Measurements from ENCODE around the gene PTPRK.

PTPRK gene

DNA sequence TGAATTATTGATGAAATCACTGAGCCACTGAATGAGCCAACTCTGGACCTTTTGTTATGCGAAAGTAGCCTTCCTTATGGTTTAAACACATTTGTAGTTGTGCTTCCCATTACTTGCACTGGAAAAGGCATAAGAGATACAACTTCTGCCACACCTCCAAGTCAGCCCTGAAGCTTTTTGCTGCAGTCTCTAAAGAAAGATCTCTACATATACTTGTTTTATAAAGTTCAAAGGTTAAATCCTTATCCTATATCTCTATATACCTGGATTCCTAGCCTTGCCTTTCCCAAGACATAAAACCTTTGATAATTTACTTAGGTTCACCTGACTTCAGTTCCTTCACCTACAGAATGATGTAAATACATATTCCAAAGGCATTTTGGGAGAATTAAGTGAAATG, 132.0 kb downstream of the PTPRK start:
- no peak for DNase-seq (ENCODE audit: low read depth)

DNA sequence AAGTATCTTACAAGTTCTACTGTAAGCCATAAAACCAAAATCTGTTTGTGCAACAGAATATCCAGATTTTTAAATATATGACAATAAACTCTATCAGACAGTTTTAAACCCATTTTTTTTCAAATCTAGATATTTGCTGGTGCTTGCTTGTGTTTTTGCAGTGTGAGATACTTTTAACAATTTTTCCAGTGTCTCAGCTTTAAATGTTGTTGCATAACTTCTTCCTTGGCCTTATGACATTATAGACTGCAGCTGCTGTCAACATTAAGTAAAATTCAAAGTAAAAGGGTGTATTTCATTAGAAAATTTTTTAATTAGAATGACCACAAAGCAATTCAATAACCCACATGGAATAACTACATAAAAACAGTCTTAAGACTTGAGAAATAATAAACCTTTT, 139.5 kb downstream of the PTPRK start:
- no peak for DNase-seq (ENCODE audit: low read depth)

DNA sequence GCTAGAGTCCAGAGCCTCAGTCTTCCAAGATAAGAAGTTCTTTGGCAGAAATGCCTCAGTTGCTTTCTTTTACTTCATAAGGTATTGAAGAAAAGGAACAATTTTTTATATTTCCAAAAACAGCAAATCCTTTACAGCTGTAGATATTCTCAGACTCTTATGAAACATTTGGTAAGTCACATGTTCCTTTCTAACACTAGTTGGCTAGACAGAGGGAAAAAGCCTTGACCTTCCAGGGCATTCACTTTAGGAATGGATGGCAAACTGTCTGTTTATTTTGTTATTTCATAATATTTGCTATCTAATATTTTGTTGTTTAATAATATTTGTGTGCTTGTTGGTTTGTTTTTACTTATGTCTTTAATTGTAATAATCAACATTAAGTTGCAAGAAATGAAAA, 140.8 kb downstream of the PTPRK start:
- DNase-seq (ENCODE audit: low read depth) = no peak

DNA sequence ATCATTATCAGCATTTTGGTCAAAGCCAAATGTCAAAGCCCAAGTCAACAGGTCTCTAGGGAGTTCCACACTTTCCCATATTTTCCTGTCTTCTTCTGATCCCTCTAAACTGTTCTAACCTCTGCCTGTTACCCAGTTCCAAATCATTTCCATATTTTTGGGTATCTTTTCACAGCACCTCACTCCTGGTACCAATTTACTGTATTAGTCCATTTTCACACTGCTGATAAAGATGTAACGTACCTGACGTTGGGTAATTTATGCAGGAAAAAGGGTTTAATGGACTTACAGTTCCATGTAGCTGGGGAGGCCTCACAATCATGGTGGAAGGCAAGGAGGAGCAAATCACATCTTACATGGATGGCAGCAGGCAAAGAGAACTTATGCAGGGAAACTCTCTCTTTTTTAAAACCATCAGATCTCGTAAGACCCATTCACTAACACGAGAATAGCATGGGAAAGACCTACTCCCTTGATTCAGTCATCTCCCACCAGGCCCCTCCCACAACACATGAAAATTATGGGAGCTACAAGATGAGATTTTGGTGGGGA, 143.4 kb downstream of the PTPRK start:
- no peak for DNase-seq (ENCODE audit: low read depth)

DNA sequence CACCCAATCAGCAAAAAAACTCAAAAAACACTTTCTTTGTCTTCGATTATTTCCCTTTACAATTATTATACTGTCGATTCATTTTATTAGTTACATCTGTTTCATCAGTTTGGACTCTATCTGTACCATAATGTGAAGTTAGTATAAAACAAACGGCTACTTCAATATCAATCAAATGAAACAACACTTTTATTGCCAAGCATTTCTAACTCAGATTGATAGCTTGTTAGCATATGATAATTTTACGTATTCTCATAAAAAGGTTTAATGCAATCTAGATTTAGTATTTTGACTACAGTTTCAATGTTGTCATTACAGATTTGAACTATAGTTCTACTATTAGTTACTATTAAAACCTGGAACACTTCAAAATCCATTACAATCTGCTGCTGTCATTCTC, 149.3 kb downstream of the PTPRK start:
- no peak for DNase-seq (ENCODE audit: low read depth)

DNA sequence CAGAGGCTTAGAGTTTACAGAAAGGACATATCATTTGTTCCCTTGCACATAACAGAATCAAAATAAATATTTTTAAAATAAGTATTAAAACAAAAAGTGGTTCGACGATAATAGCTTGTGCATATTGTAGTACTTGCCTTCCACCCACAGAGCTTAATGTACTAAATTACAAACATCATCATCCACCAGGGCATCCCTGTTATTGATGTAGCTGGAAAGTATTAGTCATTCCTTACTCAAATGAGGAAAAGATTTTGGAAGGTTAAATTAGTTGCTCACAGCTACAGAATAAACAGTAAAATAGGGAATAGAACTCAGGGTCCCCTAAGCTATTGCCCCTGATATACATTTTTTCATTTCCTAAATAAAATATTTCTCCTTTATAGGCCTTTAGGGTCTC, 150.3 kb downstream of the PTPRK start:
- peak; percentile 58 for DNase-seq (ENCODE audit: low read depth)

DNA sequence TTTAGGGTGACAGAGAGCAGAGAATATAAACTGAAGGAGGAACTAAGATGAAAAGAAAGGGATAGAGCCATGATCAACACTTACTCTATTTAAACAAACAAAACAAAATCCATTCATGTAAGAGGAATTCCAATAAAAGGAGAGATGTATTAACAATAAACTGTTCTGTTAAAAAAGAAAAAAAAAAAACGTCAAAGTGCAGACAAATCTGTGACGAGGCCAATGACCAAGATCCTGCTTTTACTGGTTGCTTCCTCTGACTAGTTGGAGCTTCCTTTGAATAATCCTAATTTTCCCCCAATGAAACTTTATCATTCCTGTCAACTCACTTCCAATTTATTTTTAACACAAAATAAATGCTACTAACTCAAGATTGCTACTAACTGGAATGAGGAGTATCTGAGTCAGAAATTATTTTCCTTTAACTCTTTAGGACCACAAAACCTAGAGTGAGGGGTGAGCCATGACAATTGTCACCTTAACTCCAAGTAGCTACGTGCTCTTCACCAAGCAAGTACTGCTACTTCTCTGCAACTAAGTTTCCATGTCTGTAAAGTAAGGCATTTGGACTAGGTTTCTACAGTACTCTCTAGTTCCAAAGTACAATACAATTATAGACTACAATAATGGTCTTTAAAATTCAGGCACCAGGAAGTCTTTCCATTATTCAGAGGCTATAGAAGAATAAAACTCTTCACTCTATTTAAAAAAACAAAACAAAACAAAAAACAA, 152.0 kb downstream of the PTPRK start:
- no peak for DNase-seq (ENCODE audit: low read depth)

DNA sequence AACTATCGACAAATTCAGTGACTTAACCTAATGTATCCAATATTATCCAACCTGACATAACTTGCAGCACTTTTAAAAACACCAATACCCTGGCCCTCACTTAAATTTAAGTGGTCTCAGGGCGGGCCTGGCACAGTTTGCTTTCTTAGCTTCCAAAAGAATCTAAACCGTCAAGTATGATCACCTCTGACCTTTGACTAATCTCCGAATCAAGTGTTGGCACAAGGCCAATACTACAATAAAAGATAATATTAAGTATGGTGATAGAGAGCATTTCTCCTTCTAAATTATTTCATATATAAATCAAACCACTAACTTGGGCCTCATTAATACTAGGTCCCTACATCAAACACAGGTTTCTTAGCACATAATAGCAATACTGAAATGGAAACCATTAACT, 153.0 kb downstream of the PTPRK start:
- no peak for DNase-seq (ENCODE audit: low read depth)

DNA sequence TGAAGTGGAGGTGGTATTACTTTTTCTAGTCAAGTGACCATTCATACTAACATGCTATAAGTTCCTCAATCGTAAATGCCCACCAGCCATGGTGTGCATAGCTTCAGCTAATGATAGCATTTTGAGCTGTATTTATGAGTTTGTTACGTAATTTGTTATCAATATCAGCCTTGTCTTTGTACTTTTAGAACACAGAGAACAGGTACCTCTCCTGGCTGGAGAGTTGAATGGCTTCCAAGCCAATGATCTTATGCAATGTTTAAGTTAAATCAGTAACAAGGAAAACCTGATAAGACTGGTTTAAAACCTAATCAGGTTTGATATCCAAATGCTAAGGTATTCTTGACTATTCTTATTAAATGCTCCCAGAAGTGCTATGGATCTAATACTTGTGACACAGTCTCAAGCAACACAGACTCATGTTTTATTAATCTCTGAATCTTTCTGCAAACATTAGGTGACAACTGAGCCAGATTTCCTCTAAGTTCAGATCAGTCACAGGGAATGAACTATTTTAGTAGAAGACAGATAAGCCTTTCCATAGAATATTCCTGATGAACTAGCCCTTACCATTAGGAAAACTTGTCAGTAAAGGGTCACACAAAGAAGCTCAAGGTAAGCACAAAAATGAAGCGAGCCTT, 154.8 kb downstream of the PTPRK start:
- no peak for DNase-seq (ENCODE audit: low read depth)

DNA sequence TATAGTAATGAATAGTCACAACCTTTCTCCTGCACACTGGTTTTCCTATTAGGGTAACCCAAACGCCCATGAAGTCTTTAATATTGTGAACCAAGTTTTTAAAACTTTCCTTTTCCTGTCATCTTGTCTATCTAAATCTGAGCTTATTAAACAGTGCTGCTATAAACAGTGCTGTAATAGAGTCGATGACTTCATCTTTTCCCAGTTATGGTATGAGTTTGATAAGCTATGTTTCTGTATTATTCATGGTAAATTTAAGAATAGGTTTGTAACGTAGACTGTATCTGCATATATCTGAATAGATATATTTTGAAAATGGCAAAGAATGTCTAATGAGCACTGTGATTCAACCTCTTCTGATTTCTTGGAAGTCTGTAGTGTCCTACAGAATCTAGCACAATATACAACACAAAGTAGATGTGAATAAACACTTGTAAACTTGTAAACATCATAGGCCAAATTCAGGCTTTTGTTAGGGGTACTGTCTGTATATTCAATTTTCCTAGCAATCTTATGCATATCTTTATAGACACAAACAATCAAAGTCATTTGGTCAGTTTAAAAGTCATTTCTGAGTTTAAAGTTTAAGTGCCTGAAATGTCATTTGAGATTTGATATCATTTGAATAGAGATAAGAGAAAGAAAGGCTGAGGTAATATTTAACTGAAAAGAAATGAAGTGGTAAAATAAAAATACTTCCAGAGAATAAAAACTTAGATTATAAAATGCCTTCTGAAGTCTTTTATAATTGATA, 155.5 kb downstream of the PTPRK start:
- no peak for DNase-seq (ENCODE audit: low read depth)

DNA sequence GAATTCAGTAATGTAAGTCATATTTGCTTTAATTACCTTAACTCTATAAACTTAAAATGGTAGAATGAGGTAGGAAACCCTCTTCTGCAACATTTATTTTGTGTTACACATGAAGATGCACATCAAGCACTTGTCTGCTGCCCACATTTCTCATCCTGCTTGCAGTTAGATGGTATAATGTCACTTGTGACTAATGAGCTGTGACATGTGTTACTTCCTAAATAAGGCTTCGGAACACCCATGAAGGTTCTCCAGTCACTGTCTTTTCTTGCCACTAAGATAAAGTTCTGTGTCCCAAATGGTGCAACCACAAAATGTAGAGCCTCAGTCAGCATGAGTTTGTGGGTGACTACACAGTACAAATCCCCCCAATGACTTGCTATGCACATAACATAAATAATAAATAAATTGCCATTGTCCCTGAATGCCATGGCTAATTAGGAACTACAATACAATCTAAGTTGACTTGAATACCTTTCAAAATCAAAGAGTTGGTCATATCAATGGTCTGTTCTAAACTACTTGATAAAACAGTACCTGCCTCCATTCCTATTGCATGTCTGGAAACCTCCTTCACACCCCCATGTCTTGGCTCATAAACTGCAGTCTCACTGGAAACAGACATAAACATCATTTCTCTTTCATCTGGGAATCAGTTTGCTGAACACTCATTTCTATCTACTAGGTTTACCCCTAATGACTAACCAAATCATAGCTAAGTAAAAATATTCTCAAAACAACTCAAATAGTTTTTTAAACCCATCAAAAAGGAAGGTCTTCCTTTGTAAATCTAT, 157.2 kb downstream of the PTPRK start:
- DNase-seq (ENCODE audit: low read depth) = no peak

DNA sequence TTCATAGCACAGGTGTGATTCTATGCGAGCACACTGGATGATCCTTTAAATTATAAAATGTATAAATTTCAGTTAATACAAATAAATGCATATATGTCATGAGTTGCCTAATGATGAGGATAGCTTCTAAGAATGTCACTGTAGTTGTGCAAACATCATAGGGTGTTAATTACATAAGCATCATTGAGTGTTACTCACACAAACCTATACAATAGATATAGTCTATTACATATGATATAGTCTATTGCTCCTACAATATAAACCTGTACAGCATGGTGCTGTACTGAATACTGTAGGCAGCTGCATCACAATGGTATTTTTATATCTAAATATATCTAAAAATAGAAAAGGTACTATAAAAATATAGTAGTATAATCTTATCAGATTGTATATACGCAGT, 159.0 kb downstream of the PTPRK start:
- DNase-seq (ENCODE audit: low read depth) = no peak

DNA sequence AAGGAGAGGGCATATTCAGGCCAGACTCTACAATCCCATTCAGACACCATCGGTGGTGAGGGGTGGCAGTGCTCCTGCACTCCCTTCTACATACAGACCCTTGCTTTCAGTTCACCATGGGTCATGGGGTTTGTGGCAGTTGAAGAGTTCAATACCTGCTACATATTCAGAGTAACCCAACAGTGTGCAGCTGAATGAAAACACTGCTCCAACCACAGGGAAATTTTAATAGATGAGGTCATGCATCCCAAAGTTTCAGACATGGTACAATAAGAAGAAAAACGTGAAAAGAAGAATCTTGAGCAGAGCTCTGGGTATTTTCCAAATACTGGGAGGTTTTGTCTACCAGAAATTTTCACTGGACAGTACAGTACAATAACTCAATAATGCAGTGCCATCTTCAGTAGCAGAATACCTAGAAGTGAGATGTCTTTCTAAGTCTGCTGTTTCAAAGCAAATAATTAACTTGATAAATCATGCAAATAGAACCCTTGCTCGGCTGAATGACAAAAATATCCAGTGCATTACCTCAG, 162.1 kb downstream of the PTPRK start:
- DNase-seq (ENCODE audit: low read depth) = no peak

DNA sequence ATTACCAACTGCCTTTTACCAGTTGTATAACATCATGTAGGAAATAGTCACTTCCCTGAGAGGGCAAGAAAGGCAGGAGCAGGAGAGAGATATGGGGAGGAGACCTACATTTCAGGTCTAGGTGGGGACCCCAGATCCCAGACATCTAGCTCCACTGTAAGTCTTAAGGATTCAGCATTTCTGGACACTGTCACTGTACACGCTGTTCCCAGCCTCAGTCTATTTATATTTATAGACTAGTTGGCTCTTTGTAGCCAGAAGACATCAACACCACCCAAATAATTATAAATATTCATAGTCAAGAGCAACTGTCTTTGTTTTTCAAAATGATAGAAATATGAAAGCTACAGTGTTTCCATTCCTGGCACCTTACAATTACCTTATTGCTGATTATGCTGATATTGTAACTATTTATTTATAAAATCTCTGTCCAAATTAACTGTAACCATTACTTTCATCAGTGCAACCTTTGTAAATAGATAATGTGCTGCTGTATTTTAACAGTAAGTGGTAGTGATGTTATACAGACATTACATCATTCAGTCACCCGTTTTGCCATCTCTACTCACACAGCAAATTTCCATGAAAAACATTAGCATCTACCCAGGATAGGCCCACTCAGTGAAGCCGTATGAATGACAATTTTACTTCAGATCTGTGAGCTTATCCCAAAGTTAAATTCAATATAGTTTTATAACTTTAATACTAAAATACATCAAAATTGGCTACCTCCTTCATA, 162.8 kb downstream of the PTPRK start:
- DNase-seq (ENCODE audit: low read depth) = no peak

DNA sequence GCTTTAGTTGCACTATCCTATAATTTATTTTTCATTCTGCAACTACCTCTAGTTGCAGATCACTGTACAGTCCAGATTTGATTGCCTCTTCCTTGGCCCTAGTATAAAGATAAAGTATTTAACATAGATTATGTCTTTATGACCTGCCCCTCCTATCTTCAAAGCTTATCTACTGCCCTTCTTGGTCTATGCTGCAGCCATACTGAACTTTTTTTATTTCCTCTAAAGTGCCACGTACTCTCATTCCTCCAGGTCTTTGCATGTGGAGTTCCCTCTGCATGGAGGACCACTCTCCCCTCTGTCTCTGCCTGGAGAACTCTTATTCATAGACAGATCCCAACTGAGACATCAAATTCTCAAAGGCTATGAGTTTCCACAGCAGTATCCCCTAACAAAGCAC, 168.0 kb downstream of the PTPRK start:
- no peak for DNase-seq (ENCODE audit: low read depth)

DNA sequence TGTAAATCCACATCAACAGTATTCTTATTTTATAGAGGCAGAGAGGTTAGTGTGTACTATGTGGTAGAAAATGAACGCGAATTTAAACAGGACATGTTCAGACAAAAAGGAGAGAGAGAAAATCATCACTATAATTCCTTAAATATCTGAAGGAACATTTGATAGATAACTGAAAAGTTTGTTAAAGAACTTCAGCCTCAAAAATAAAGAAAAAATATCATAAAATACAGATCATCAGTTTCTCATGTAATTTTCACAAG, 169.2 kb downstream of the PTPRK start:
- DNase-seq (ENCODE audit: low read depth) = no peak

DNA sequence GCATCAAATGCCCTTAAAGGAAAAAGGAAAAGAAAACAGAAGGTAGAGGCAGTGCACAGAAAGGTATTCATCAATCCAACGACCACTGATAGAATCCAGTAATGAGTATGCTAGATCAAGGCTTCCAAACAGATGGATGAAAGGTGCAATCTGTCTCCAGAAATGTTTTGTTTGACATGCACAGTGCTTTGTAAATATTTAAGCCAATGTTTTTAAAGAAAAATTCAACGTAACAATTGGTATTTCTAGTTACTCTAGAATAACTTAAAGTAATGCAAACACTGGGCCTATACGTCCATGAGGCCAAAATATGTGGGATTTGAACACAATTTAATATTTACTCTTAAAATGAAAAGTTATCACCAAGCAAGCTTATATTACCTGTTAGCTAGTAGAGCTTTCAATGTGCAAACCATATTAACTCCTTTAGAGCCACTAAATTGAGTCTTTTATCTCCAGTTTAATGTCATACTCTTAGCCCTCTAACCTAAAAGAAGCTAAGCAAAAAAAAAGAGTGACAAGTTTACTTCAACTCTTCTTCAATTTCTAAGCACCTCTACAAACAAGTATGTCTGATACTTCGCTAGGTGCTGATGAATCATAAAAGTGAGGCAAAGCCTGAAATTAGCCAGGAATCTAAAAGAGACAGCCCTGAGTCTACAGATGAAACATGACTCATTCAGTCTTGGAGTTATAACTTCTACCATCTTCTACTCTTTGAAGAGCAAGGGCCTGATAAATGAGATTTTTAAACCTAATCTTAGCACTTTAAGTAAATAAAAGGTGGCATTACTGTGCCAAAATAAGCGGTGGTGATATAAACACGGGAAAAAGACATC, 169.8 kb downstream of the PTPRK start:
- no peak for DNase-seq (ENCODE audit: low read depth)

DNA sequence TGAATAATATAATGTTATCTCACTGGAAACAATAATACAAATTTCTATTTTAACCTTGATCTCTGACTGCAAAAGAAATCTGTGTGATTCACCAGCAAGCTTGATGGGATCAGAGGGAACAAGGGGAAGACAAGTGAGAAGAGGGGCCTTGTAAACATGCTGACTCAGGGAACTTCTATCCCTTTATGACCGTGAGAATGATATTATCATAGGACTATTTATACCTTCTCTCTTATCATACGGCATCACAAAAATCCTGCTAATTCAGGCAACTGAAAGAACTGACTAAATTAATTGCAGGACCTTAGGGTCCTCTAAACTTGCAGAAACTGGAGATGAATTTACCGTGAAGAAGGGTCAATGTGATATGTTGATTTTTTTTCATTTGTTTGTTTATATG, 173.3 kb downstream of the PTPRK start:
- no peak for DNase-seq (ENCODE audit: low read depth)

DNA sequence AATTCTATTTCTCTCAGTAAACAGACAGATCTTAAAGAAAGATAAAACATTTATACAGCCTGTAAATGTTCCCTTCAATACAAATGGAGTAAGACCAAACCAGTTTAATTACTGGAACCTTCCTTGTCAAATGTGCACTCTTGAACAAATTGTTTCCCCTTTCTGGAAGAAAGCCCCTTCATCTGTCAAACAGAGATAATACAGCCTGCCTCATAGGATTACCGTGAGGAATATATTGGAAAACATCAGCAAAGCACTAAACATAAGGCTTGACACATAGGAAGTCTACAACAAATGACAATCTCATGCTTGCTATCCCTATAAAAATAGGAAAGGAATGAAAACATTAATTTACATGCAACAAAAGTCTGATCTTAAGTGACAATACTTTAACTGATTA, 173.8 kb downstream of the PTPRK start:
- no peak for DNase-seq (ENCODE audit: low read depth)

DNA sequence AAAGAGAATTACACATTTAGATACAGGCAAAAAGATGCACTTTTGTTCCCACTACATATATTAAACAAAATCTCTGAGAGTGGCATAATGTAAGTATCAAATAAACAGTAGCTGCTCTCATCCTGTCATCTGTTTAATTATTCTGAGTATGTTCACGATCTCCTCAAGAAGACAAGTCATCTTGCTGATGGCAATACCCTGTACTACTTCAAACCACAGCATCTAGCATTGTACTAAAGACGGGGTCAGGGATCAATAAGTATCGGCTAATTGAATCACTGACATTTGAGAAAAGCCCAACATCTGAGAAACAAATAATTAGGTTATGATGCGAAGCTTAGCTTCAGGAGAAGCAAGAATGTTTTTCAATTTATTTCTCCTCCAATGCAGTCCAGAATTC, 175.1 kb downstream of the PTPRK start:
- no peak for DNase-seq (ENCODE audit: low read depth)

DNA sequence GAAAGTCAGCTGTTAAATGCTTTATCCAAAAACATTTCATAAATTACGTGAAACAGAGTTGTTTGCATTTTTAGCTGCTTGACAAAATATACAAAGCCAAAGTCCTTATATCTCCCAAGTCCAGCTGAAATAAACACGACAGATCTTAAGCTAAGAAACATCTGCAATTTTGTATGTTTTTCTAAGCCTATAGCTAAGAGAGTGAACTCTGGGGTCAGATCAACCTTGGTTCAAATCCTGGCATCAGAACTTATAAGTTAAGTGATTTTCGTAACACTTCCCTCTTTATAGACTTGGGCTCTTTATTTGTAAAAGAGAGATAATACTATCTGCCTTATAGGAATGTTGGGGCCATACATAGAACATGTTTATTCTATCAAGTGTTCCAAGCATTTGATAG, 176.7 kb downstream of the PTPRK start:
- no peak for DNase-seq (ENCODE audit: low read depth)

Data from fibroblast of the conjunctiva (primary cell).